Measurements from ENCODE around the gene RAB19. TPM values are rescaled to one million over a fixed set of nuclear protein-coding genes. Genes with fewer than 3 reads are reported as not detected.
"Not testable (repeated sequence)": the region's sequence is repeated elsewhere in the genome, so short reads cannot be mapped to it uniquely, and the experiment has no call there.

The RAB19 gene
- total RNA-seq, 1 donor from 2014 or later = not detected

- peak; percentile 38 to 77 for DNase-seq (ENCODE audit: low read depth in 2 of 2)
Observed at GRCh38 chr7:140400381-140400780, 3.5 kb upstream of the RAB19 start.

DNA sequence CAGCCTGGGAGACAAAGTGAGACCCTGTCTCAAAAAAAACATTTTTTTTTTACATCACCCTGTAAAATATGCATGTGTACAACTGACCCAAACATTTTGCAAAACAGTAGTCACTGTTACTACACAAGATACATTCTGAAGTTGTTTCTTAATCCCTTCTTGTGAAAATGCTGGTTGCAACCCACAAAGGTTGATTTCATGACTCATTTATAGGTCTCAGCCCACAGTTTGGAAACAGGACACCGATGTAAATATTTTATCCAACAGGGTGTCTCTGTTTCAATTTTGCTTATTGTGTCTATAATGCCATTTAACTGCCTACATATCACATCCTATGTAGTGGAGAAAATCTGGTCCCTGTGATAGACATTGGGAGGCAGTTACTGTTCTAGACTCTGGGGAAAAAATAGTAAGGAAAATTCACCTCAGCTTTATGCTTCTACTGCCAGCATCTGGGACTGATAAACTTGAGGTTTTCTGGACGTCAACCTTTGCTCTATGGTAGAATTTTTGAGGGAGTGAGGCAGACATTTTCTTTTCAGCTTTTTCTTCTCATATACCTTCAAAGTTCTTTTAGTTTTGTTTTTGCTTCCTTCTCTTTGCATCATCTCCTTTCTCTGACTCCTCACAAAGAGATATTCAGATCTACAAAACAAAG lies 1.6 kb upstream of the RAB19 start:
- no peak for DNase-seq (ENCODE audit: low read depth in 2 of 2)

GRCh38 chr7:140404565-140405065 lies 757 bp downstream of the RAB19 start:
- DNase-seq (ENCODE audit: low read depth in 2 of 2) = no peak

GRCh38 chr7:140415361-140415760 lies 11.5 kb downstream of the RAB19 start:
- DNase-seq (ENCODE audit: low read depth in 2 of 2) = no peak

DNA sequence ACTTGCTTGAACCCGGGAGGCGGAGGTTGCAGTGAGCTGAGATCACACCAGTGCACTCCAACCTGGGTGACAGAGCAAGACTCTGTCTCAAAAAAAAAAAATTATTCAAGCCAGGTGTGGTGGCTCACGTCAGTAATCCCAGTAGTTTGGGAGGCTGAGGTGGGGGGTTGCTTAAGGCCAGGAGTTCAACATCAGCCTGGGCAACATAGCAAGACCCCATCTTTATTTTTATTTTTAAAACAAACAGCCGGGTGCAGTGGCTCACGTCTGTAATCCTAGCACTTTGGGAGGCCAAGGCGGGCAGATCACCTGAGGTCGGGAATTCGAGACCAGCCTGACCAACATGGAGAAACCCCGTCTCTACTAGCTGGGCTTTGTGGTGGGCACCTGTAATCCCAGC lies 12.0 kb downstream of the RAB19 start:
- DNase-seq (ENCODE audit: low read depth in 2 of 2) = not testable (repeated sequence)

DNA sequence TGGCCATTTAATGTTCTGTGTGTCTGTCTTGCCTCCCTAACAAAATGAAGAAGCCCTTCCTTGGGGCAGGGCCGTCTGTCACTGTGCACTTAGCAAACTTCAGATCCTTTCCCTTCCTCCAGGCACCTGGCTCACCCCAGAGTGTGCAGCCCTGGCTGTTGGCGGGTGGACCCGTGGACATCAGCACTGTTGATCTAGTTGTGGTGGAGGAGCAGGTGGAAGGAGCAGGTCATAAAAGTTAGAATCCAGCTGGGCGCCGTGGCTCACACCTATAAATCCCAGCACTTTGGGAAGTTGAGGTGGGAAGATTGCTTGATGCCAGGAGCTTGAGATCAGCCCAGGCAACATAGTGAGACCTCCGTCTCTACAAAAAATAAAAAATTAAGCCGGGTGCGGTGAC lies 12.7 kb downstream of the RAB19 start:
- no peak for DNase-seq (ENCODE audit: low read depth in 2 of 2)

- no peak for DNase-seq (ENCODE audit: low read depth in 2 of 2)
Observed at GRCh38 chr7:140417456-140418155, 13.7 kb downstream of the RAB19 start.

DNA sequence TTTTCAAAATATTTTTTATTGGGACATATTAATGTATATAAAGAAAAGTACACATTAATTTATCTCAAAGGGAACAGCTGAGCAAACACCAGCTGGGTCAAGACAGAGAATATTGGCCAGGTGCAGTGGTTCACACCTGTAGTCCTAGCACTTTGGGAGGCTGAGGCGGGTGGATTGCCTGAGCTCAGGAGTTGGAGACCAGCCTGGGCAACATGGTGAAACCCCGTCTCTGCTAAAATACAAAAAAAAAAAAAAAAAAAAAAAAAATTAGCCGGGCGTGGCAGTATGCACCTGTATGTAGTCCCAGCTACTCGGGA lies 14.3 kb downstream of the RAB19 start:
- not testable (repeated sequence) for DNase-seq (ENCODE audit: low read depth in 2 of 2)

DNA sequence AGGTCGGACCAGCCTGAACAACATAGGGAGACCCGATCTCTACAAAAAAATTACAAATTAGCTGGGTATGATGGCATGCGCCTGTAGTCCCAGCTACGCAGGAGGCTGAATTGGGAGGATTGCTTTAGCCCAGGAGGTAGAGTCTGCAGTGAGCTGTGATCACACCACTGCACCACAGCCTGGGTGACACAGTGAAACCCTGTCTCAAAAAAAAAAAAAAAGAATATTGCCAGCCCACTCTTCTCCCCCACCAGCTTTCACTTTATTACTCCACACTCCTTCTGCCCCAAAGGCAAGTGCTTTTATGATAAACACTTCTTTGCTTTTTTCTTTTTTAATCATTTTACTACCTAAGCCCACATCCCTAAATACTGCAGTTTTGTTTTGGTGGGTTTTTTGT lies 14.8 kb downstream of the RAB19 start:
- DNase-seq (ENCODE audit: low read depth in 2 of 2) = no peak

- no peak for DNase-seq (ENCODE audit: low read depth in 2 of 2)
Observed at GRCh38 chr7:140421521-140421920, 17.7 kb downstream of the RAB19 start.

GRCh38 chr7:140423501-140423900 lies 19.6 kb downstream of the RAB19 start:
- DNase-seq (ENCODE audit: low read depth in 2 of 2) = no peak

GRCh38 chr7:140425718-140426117 lies 21.9 kb downstream of the RAB19 start:
- DNase-seq (ENCODE audit: low read depth in 2 of 2) = no peak

DNA sequence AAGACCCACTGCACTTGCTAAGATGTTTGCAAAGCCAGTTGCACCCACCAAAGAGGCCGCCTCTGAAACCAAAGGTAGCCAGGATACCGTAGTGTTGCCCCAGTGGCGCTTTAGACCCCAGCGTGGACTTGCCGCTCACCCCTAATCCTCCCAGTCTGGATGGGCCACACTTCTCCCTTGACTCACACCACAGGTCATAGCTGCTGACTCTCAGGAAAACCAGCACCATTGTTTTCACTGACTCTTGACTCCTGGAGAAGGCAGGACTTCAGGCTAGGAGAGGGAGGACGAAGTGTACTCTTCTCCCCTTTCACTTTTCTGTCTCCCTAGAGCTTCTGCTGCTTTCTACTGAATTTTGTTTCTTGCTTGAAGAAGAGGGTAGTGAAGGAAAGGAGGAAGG lies 22.3 kb downstream of the RAB19 start:
- DNase-seq (ENCODE audit: low read depth in 2 of 2) = no peak

- no peak for DNase-seq (ENCODE audit: low read depth in 2 of 2)
Observed at GRCh38 chr7:140433396-140433795, 29.5 kb downstream of the RAB19 start.

DNA sequence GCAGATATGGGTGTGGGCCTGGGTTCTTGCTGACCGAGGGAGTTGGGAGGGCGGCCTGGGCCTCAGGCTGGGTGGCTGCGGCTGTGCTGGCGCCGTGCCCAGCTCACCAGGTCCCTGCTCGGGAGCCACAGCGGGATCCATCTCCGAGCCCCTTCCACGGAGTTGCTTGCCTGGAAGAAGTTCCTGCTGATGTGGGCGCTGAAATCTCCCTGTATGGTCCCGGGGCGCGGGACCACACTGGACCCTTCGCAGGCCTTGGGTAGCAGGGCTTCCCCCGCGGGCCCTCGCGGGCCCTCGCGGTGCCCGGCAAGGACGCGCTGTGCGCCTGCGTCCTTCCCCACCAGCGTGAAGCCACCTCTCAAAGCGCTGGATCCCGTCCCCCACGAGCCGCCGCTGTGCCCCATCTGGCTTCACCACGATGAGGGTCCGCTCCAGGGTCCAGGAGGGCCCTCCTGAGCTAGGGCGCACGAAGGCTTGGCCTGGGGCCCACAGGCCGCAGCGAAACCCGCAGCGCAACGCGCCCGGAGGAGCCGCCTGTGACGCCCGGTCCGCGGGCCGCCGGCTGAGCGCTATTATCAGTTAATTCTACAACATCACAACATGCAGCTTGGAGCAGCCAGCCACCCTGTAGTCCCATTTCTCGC lies 31.5 kb downstream of the RAB19 start:
- peak in 1 of 2 donors; percentile 3 for DNase-seq (ENCODE audit: low read depth in 2 of 2)

GRCh38 chr7:140439359-140439758 lies 35.5 kb downstream of the RAB19 start:
- DNase-seq (ENCODE audit: low read depth in 2 of 2) = no peak

DNA sequence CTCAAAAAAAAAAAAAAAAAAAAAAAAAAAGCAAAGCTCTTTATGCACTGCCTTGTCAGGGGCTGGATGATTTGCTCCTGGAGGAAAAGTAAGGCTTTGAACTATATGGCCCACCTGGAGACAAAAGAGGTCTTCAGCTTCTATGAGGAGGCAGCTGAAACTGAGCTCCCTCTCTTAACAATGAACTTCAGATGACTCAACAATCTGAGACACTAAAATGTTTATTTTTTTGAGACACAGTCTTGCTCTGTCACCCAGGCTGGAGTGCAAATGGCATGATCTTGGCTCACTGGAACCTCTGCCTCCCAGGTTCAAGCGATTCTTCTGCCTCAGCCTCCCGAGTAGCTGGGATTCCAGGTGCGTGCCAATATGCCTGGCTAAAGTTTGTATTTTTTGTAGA lies 36.7 kb downstream of the RAB19 start:
- DNase-seq (ENCODE audit: low read depth in 2 of 2) = no peak

DNA sequence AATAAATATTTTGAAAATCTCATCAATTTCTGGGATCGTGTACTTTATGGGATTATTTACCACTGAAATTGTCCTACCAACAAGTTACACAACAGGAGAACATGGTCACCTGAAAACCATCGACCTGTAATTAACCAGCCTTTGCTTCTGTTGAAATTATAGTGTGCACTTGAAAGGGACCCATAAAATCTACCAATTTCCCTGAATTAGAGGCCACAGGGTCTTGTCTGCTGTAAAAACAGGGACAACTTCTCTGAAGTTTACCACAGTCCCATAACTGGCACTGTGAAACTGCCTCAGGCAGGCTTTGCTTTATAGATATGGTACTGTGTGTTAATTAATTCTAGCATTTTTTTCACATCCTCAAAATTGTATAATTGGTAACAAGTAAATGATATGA lies 37.7 kb downstream of the RAB19 start:
- DNase-seq (ENCODE audit: low read depth in 2 of 2) = no peak

GRCh38 chr7:140446467-140446866 lies 42.6 kb downstream of the RAB19 start:
- no peak for DNase-seq (ENCODE audit: low read depth in 2 of 2)

DNA sequence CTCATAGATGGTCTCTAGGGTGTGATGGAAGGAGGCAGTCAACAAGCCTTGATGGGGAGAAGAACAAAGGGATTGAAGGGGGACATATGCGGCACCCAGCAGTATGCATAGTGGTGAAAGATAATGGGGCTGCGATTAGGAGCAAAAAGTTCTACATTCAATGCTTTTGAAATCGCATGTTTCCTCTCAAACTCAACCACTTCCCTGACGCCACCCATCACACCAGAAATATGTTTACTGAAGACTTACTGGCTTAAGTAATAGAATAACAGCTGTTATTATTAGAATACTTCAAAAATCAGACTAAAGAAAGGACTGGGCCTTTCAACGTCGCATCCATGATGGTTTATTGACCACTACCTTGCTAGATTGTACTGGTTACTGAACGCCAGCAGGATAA lies 44.0 kb downstream of the RAB19 start:
- DNase-seq (ENCODE audit: low read depth in 2 of 2) = no peak

DNA sequence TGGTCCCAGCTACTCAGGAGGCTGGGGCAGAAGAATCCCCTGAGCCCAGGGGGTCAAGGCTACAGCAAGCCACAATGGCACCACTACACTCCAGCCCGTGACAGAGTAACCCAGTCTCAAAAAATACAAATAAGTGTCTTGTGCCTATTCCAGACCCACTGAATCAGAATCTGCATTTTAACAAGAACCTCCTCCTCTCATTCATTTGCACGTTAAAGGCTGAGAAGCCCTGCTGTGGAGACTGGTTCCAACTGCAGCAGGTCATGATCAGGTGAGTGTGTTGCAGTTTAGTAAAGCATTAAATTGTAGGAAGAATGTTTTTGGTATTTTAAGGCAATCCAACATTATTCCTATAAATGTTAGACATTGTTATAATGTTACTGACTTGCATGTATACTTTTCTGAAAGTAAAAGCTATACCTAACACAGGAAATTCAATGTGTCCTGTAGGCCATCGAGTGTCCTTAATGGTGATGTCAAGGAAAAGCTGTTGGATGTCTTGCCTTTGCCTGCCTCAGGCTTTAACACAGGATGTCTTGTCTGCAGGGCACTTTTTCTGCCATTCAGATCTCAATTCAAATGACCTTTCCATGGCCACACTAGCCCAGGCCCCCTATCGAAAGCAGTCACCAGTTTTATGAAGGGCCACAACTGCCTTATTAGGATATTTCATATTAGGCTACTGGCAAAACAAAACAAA lies 45.1 kb downstream of the RAB19 start:
- DNase-seq (ENCODE audit: low read depth in 2 of 2) = no peak

- no peak for DNase-seq (ENCODE audit: low read depth in 2 of 2)
Observed at GRCh38 chr7:140451716-140452115, 47.9 kb downstream of the RAB19 start.
